GM18499 (cell line): ENCODE measurements around the gene LRP8.

Experiments used
- ATAC-seq: cut with Tn5 transposase; IDR thresholded peaks from one replicate; pipeline ENCODE4 v1.9.1; 2021; ENCODE audit warnings: moderate number of reproducible peaks; ENCODE audit not compliant: insufficient read depth, unreplicated experiment

The LRP8 gene

DNA sequence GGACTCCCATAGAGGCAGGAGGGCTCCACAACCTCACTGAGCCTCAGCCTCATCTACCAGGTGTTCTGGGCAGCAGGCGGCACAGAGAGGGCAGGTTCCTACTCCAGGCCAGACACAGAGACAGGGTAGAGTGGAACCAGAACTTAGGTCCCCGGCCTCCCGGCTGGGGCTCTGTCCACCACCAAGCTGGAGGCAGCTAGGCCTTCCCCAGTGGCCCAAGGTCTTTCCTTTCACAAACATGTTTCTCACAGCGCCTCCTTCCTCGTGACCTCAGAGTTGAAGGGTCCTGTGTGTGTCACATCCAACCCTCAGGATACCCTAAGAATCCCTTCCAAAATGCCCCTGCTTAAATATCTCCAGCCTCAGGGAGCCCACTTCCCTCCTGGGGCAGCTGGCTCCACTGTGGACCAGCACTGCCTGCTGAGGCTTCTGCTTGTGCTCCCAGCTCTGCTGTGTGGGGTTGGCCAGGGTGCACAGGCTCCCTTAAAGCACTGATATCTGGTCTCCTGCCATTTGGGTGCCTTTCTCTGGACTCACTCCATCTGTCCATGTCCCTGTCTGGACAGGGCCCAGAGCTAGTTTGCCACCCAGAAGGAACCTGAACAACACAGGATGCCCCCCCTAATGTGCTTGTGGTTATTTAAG, 56.3 kb downstream of the LRP8 start:
- no peak for ATAC-seq

DNA sequence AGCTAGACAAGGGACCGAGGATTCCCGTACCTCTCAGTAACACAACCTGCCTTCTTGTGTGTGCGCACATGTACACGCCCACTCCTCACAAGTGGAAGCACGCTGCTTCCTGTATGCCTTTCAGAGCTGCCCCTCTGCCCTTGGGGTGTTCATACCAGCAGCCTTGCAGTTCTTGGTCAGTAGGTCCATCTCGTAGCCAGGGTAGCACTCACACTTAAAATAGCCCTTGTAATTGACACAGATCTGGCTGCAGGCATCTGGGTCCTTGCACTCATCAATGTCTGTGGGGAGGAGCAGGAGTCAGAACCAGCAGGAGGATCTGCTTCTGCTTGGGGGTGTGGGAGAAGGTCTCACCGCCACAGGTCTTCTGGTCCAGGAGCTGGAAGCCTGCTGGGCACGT, 57.0 kb downstream of the LRP8 start:
- no peak for ATAC-seq

DNA sequence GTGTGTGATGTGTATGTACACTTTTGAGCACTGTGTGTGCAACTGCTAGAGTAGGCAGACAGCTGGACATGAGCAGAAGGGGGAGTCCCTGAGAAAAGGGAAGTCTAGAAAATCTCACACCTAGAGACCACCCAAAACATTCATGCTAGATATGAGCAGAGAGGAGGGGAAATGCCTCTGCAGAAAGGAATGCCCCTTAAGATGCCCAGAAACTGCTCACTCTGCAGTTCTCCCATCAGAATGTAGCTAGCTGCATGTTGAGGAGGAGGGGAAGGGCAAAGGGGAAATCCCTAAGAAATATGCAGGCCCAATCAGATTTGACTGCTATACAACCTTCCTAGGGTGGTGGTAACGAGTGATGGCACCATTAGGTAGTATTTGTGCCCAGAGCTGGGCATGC, 57.8 kb downstream of the LRP8 start:
- no peak for ATAC-seq

DNA sequence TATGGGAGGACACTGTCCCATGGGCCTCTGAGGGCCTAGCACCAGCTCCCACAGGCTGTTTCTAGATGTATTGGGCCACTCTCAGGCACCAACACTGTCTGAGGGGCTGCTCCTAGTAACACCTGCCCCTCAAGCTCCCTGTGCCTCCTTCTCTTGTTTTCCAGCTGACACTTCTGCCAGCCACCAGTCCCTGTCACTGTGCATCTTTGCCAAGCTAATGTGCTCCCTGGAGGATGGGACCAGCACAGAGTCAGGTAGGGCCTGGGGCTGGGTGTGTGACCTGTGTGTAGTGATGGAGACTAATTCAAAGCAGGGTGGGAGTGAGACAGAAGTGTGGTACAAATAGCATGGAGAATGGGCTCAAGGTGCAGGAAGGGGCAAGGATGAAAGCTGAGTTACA, 60.1 kb downstream of the LRP8 start:
- no peak for ATAC-seq

DNA sequence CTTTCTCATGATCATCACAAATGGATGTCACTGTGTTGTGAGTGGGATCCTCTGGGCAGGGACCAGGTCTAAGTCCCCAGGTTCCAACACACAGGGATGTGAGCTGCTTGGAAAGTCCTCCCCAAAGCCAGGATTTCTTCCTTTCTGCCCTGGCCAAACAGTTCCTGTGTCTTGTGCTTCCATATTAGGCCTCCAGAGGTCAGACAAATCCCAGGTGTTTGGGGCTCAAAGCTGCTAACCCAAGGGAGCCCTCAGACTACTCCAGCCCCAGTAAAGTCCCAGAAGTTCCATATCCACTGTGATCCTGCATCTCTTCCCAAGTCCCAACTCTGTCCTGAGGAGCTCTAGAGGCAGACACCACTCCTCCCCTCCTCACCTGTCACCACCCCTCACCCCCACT, 61.8 kb downstream of the LRP8 start:
- no peak for ATAC-seq

DNA sequence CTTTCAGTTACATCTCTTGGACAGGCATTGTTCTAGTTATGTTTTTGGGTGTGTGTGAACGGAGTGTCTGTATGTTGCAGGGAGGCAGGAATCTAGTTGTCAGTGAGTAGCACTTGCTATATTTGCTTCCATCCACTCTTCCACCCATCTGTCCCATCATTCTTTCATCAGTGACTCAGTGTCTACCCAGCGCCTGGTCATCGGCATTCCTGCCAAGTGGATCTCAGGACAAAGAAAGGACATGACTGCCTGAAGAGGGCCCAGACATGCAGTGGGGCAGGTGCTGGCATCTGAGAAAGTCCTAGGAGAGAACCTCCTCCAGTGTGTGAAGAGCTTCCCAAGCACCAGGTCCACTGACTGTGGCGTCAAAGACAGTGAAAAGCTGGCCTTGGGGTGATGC, 62.3 kb downstream of the LRP8 start:
- ATAC-seq: no peak

DNA sequence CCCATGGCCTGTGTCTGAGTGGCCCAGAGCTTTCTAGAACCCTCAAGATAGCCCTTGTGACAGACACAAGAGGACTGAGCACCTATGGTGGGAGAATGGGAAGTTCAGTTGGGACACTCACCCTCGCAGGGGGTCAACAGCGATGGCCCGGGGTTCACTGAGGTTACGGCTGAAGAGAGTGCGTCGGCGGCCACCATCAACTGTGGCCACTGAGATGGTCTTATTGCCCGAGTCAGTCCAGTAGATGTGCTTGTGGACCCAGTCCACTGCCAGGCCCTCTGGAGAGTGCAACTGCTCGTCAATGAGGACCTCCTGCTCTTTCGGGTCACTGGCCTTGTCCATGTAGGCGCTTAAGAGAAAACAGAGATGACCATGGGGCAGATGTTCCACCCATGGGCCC, 63.8 kb downstream of the LRP8 start:
- no peak for ATAC-seq

DNA sequence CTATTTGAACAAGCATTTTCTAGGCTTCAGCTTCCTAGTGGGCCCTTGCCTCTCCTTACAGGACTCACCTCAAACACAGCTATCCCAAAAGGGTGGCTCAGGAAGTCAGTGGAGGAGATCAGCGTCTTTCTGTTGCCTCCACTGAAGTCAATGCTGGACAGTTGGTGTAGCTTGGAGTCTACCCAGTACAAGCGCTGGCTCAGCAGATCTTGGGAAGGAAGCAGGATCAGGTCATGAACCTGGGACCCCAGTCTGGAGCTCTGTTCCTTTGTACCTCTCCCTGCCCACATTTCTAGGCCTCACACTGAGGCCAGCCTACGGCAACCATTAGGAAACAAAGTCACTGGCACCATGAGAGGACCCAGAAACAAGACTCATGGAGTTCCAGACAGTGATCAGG, 65.9 kb downstream of the LRP8 start:
- ATAC-seq: no peak

DNA sequence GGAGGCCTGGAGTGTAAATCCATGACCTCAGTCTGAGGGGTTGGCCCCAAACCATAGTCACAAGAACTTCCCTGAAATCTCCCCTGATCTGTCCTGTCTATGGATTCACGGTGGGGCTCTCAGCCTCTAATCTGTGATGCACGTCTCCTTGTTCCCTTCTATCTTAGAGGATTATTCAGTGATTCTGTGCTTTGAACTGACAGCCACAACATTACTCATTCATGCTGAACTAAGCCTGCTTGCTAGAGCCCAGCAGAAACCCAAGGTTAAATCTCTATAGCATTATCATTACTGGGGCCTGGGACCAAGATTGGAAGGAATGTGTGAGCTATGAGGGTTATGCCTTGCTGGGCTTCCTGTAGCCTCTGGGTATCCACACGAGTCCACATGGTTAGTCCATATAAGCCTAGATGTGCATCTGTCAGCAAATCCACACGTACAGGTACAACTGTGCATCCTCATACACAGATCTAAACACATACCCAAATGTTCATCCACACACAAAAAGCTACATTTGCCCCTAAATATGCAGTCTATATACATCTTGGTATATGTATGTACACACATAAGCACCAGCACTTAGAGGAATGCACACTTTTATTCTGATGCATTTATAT, 67.1 kb downstream of the LRP8 start:
- no peak for ATAC-seq

DNA sequence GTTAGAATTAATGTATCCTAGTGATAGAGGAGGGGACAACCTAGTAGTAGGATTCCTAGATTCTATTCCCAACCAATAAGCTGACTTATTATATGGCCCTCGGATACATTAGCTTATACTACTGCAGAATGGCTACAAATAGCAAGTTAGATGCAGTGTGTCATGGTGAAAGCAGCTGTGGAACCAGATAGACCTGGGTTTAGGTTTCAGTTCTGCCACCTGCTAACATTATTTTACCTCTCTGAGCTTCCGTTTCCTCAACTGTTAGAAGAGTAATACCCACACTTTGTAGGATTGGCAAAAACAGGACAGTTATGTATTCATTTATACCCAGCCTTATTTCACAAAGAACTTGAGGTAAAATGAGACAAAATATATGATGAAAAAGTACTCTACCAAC, 67.9 kb downstream of the LRP8 start:
- ATAC-seq: no peak

DNA sequence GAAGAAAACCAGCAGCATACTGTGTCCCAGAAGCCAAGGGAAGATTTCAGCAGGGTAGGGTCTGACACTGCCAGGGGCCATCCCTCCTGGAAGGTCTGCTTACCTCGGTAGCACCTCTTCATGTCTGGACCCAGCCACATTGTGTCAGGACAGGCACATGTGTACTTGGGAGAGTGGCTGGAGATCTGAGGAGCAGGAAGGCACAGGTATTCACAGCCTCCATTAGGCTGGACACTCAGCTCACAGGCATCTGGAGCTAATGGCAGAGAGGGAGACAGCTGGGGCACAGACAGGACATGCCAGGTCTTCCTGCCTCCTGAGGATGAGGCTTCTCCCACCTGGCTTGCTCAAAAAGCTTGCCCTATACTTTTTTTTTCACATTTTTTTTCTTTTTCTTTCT, 69.7 kb downstream of the LRP8 start:
- no peak for ATAC-seq

DNA sequence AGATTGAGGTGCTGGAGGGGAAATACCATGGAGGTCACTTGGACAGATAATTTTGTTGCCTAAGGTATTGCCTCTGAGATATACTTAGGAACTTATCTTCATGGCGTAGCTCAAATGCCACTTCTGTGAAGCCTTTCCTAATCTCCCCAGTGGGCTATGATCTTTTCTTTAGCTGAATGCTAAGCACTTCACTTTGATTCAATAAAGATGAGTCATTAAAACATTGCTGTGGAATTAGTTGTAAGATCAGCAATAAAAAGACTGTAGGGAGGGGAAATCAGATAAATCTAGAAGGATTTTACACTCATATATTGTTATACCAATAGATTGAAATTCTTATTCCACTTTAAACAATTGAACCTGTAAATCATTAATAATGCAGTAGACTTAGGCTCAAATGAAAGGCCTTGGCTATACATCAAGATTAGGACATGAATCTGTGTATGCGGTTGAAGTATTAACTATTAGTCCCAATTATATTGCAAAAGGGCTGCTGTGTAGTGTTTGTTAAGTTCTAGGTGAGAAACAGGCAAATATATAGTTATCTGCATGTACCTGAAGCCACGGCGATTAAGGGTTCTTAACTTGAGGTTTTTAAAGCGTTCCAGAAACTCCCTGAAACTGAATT, 70.3 kb downstream of the LRP8 start:
- no peak for ATAC-seq

DNA sequence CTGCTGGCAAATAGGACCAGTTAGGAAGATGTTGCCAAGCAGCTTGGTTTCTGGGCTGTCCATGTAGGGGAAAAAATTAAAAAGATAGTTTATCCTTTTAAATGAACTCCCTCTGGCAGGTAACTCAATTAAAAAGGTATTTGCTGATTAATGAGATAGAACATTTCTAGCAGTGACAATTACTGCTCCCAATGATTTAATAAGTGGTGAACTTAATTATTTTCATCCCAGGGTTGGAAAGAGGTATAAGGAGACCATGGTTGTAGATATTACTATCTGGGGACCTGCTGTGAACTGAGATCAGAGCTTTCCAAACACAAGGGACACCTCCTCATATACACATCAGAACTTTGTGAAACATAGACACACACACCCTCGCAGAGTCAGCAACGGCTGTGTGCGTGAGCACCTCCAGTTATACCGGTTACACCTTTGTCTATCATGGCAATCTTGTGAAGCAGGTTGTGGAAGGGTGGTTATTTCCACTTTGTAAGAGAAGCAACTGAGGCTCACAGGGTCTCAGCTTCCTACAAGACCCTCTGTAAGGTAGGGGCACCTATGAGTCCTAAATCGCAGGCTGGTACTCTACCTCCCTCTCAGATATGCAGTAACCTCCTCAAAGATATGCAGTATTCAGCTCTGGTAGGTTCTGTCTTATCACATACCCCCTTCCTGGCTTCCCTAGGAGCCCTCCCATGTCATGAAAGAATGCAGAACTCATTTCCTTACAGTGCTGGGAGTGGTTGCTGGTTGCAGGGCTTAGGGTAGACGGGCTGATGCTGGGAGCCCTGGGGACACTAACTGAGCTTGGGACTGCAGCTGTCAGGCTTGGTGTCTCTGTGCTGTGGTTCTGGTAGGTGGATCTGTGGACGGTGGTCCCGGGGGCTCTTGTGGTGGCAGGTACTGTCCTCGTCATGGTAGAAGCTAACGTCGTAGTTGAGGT, 71.1 kb downstream of the LRP8 start:
- ATAC-seq: no peak

DNA sequence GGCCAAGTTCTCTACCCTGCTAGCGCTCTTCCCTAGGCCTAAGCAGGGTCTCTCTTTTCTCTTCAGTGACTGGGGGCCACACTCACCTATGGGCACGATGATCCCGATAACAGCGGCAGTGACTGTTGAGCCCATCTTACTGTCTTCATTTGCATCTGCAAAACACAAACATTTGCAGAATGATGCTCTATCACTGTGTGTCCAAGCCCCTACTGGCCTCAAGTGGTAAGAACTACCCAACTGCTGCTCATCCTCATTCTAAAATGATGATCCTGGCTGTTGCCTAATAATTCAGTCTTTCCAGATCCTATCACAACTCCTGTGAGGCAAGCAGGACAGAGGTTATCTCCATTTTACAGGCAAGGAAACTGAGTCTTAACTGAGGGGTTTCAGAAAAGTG, 72.8 kb downstream of the LRP8 start:
- no peak for ATAC-seq

DNA sequence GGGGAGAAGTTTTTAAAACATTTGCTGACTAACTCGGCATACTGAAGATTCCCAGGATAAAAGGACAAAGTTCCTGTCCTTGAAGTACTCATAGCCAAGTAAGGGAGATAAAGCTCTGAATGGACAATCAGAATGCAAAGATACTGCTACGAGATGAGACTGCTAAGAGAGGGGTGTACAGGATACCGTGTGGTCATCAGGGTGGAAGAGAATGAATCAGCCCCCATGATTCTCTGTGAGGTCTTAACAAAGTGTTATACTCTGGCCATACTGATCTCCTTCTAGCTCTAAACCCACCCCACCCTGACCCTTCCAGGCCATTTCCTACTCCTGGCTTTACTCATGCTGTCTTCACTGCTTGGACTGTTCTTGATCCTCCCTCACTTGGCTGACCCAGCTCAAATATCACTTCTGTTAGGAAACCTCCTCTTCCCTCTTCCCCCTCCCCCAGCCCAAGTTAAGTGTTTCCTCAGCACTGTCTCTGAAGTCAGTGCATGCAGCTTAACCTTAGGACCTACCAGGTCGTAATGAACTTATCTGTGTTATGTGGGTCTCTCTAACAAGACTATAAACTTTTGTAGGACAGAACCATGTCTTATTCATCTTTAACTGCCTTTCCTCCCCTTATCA, 73.7 kb downstream of the LRP8 start:
- no peak for ATAC-seq

DNA sequence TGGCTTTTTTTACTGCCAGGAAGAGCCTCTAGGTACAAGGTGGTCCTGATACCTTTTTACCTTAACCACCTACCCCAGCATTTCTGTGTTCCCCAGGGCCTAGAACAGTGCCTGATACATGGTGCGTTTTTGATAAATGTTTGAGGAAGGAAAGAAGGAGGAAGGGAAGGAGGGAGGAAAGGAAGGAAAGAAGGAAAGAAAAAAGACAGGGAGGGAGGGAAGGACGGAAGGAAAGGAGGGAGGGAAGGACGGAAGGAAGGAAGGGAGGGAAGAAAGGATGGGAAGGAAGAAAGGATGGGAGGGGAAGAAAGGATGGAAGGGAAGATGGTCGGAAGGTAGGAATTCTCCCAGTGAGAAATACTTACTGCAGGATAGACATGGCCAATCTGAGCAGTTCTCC, 77.5 kb downstream of the LRP8 start:
- no peak for ATAC-seq

DNA sequence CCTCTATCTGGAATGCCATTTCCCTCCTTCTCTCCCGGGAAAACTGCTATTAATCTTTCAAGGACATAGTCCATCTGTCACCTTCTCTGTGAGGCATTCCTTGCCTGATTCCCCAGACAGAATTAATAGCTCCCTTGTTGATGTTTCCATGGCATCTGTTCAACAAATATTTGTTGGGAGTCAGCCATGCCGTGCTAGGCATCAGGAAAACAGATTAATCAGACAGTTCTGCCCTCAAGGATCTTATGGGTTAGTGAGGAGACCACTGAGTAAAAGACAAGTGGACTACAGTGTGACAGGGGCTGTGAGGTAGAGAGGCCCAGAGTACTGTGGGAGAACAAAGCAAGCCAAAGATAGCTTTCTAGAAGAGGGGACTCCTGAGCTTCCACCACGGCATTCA, 78.2 kb downstream of the LRP8 start:
- ATAC-seq: no peak

DNA sequence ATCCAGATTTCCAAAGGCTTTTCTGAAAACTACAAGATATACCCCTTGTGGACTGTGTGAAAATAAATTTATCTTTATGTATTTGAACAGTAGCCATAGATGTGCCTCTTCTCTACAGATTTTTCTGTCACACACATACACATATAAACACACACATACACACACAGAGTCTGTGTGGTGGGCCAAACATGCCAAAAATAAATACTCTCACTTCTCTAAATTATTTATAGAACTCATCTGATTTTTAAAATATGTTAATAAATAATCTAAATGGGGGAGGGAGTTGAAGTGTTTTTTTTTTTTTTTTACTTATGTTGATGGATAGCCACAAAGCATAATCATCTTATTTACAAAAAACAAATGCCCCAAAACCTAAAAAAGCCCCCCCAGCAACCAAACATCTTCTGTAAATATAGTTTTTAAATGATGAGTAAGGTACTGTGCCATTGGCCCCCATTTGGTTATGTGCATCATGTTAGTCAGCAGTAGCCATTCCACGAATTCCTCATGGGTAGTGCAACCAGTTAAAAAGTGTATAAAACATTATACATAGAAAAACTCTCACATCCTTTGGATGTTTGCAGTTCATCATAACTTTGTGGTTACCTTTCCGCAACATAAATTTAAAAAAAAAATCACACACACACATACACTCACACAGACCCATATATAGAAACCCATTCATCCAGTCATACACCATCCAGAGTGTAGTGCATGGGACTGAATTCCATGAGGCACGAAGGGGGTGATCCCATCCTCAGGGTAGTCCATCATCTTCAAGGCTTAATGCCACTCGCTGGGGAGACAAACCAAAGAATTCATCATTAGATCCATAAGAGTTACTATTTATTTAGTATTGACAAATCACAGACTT, 81.4 kb downstream of the LRP8 start:
- ATAC-seq: no peak

DNA sequence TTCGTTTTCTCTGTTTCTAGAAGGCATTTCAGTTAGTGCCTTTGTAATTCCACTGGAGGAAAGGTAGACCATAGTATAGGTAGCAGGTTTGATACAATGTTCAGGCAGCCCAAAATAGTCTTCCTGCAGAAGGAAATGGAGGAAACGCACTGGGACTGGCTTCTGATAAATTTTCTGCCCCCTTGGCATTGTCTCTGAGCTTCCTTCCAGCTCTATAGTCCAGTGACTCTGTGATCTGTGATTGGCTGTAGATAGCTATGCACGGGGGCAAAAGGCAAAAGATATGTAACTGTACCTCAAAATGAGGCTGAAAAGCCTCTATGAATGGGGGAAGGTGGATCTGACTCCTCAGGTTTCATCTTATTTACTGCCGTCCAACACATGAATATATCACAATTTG, 83.7 kb downstream of the LRP8 start:
- ATAC-seq: no peak

DNA sequence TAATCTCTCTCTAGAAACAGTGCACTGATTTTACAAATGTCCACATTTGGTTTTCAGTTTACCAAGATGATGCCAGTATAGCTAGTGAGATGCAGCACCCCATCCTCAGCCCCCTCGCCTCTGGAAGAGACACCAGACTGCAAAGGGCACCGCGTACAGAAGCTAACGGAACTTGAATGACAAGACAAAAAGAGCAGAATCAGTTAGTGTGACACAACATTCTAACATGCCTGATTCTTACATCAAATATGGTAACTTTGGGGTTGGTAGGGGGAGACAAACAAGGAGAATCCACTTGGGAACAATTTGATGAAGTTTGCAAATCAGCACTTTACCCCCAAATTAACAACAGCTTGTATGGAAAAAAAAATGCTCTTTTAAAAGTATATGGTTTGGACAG, 85.5 kb downstream of the LRP8 start:
- ATAC-seq: no peak
